Epithelial cell of esophagus (primary cell): Measurements from ENCODE around the gene SH3PXD2A.
A peak's percentile ranks its signal among the peaks of the same experiment; 100 is the strongest.

ENCODE experiments used
- DNase-seq: peaks from one replicate; pipeline ENCODE4 v3.0.0; 2010; ENCODE audit warnings: low read depth
- H3K4me3 ChIP-seq: 2 replicates; pipeline ENCODE4 v1.5.1; 2011; ENCODE audit warnings: mild to moderate bottlenecking, low read length, control low read depth
- CTCF ChIP-seq: IDR thresholded peaks from 2 replicates; pipeline ENCODE4 v1.5.1; 2011; ENCODE audit warnings: low read depth, mild to moderate bottlenecking, low read length, control low read depth, inconsistent platforms; ENCODE audit not compliant: insufficient read depth; ENCODE audit errors: missing control alignments

SH3PXD2A gene

GRCh38 chr10:103879409-103879808 is 24.0 kb upstream of the SH3PXD2A start:
- H3K4me3 ChIP-seq: no peak overlapping the region
- peak; percentile 38 for DNase-seq
- no peak for TF ChIP-seq CTCF

- DNase-seq: no peak
- no peak for TF ChIP-seq CTCF
- no peak overlapping the region for H3K4me3 ChIP-seq
Observed at GRCh38 chr10:103877861-103878260, 22.5 kb upstream of the SH3PXD2A start.

GRCh38 chr10:103876155-103876554 is 20.8 kb upstream of the SH3PXD2A start:
- no peak overlapping the region for H3K4me3 ChIP-seq
- DNase-seq: no peak
- no peak for TF ChIP-seq CTCF

- H3K4me3 ChIP-seq: no peak overlapping the region
- TF ChIP-seq CTCF: no peak
- DNase-seq: no peak
Observed at GRCh38 chr10:103874730-103875129, 19.4 kb upstream of the SH3PXD2A start.

GRCh38 chr10:103872137-103872931 is 17.0 kb upstream of the SH3PXD2A start:
- peak; percentile 100 for DNase-seq
- no peak overlapping the region for H3K4me3 ChIP-seq

GRCh38 chr10:103871006-103871405 is 15.6 kb upstream of the SH3PXD2A start:
- H3K4me3 ChIP-seq: no peak overlapping the region
- DNase-seq: peak; percentile 70
- TF ChIP-seq CTCF: no peak

More at GRCh38 chr10:103872137-103872931, 17.0 kb upstream of the SH3PXD2A start:
- no peak for TF ChIP-seq CTCF

- DNase-seq: peak; percentile 96
- no peak overlapping the region for H3K4me3 ChIP-seq
- TF ChIP-seq CTCF: peak; percentile 45
Observed at GRCh38 chr10:103870516-103870915, 15.1 kb upstream of the SH3PXD2A start.
